Activated naive CD4-positive, alpha-beta T cell treated with anti-CD3 and anti-CD28 coated beads for 36 hours (primary cell): ENCODE data around the gene MAML2. TPM values are rescaled to one million over a fixed set of nuclear protein-coding genes. Genes with fewer than 3 reads are reported as not detected.
A peak's percentile ranks its signal among the peaks of the same experiment; 100 is the strongest.

ENCODE experiments used
- CTCF ChIA-PET: fragments of 350-600 bp; sonication (Branson Sonifier 250); formaldehyde crosslinking; loops from one replicate; lab custom pipeline; 2021; ENCODE audit warnings: antibody characterized with exemption; lab: Charles Lee
- DNase-seq: peaks from one replicate; pipeline ENCODE4 v3.0.0-alpha.2; 2020
- H3K27ac Mint-ChIP-seq: one replicate; pipeline ENCODE4 v1.8.0; 2021; ENCODE audit warnings: mild to moderate bottlenecking, mixed read lengths
- H3K27me3 Mint-ChIP-seq: one replicate; pipeline ENCODE4 v1.8.0; 2021; ENCODE audit warnings: low read depth, mixed read lengths
- H3K36me3 Mint-ChIP-seq: one replicate; pipeline ENCODE4 v1.8.0; 2021; ENCODE audit warnings: low read depth, mixed read lengths
- H3K4me1 Mint-ChIP-seq: one replicate; pipeline ENCODE4 v1.8.0; 2021; ENCODE audit warnings: low read depth, mixed read lengths
- H3K4me3 Mint-ChIP-seq: one replicate; pipeline ENCODE4 v1.8.0; 2021; ENCODE audit warnings: mild to moderate bottlenecking, moderate library complexity, mixed read lengths
- H3K9me3 Mint-ChIP-seq: one replicate; pipeline ENCODE4 v1.8.0; 2021; ENCODE audit warnings: mixed read lengths
- intact Hi-C: fragments of 100-400 bp; cut with micrococcal nuclease; formaldehyde crosslinking; loops from one replicate; pipeline ENCODE4 v1.15.1; 2023
- total RNA-seq, 2 experiments: library from RNA; stranded (reverse); gene quantifications; one replicate each; pipeline ENCODE4 v1.2.3, GENCODE V29; 2021

MAML2 gene
- total RNA-seq, 2 experiments from 2014 or later, result 26.6 to 28.1 TPM

GRCh38 chr11:96045622-96046456 lies 297.2 kb downstream of the MAML2 start:
- H3K9me3 Mint-ChIP-seq, result no peaks in the 10 kb centered on the region
- H3K36me3 Mint-ChIP-seq, result peaks cover 21% of the 10 kb centered on the region
- H3K4me3 Mint-ChIP-seq, result no peak overlapping the region
- CTCF ChIA-PET, result interaction anchor here (0.8 to 1.8 kb wide), 5 partner anchors 9 to 347 kb away, joined by 3 to 6 read pairs (median 4); no protein-coding TSS in a partner anchor
- intact Hi-C loops, result no loop called here
- no peaks in the 10 kb centered on the region for H3K27me3 Mint-ChIP-seq
- H3K27ac Mint-ChIP-seq, result peak overlapping the region; percentile 12
- no peak for DNase-seq
- peaks cover 51% of the 10 kb centered on the region for H3K4me1 Mint-ChIP-seq

GRCh38 chr11:96044747-96045146 lies 298.2 kb downstream of the MAML2 start:
- Mint-ChIP-seq H3K9me3 (no peaks in the 10 kb centered on the region), H3K27ac (no peak overlapping the region), H3K27me3 (no peaks in the 10 kb centered on the region), H3K4me3 (no peak overlapping the region), H3K4me1 (peaks cover 43% of the 10 kb centered on the region), H3K36me3 (peaks cover 18% of the 10 kb centered on the region)
- no peak for DNase-seq
- intact Hi-C loops, result no loop called here
- CTCF ChIA-PET, result interaction anchor here (3.6 kb wide), 1 partner anchor 11 kb away, joined by 14 read pairs; no protein-coding TSS in a partner anchor

GRCh38 chr11:96044311-96044710 lies 298.7 kb downstream of the MAML2 start:
- Mint-ChIP-seq H3K9me3 (no peaks in the 10 kb centered on the region), H3K27ac (no peak overlapping the region), H3K27me3 (no peaks in the 10 kb centered on the region), H3K4me3 (no peak overlapping the region), H3K36me3 (peaks cover 18% of the 10 kb centered on the region), H3K4me1 (peaks cover 42% of the 10 kb centered on the region)
- DNase-seq, result no peak
- CTCF ChIA-PET, result interaction anchor here (3.6 kb wide), 1 partner anchor 11 kb away, joined by 14 read pairs; no protein-coding TSS in a partner anchor
- intact Hi-C loops, result no loop called here

GRCh38 chr11:96043291-96043690 lies 299.7 kb downstream of the MAML2 start:
- CTCF ChIA-PET, result interaction anchor here (1.5 to 3.6 kb wide), 2 partner anchors 12 to 207 kb away, joined by 3 to 14 read pairs; no protein-coding TSS in a partner anchor
- Mint-ChIP-seq H3K4me3 (no peak overlapping the region), H3K4me1 (peaks cover 46% of the 10 kb centered on the region), H3K36me3 (peaks cover 22% of the 10 kb centered on the region), H3K27me3 (no peaks in the 10 kb centered on the region), H3K9me3 (no peaks in the 10 kb centered on the region), H3K27ac (no peak overlapping the region)
- no peak for DNase-seq
- intact Hi-C loops, result no loop called here

GRCh38 chr11:96038046-96038445 lies 304.9 kb downstream of the MAML2 start:
- H3K36me3 Mint-ChIP-seq, result peaks cover 20% of the 10 kb centered on the region
- intact Hi-C loops, result no loop called here
- peaks cover 49% of the 10 kb centered on the region for H3K4me1 Mint-ChIP-seq
- CTCF ChIA-PET, result interaction anchor here (1.7 kb wide), 1 partner anchor 17 kb away, joined by 5 read pairs; no protein-coding TSS in a partner anchor
- no peaks in the 10 kb centered on the region for H3K27me3 Mint-ChIP-seq
- DNase-seq, result no peak
- no peaks in the 10 kb centered on the region for H3K9me3 Mint-ChIP-seq
- H3K27ac Mint-ChIP-seq, result no peak overlapping the region
- no peak overlapping the region for H3K4me3 Mint-ChIP-seq

GRCh38 chr11:96037405-96037949 lies 305.5 kb downstream of the MAML2 start:
- intact Hi-C loops, result no loop called here
- no peaks in the 10 kb centered on the region for H3K9me3 Mint-ChIP-seq
- H3K4me3 Mint-ChIP-seq, result no peak overlapping the region
- H3K4me1 Mint-ChIP-seq, result peaks cover 52% of the 10 kb centered on the region
- peaks cover 18% of the 10 kb centered on the region for H3K36me3 Mint-ChIP-seq
- no peak overlapping the region for H3K27ac Mint-ChIP-seq
- no peak for DNase-seq
- H3K27me3 Mint-ChIP-seq, result no peaks in the 10 kb centered on the region
- CTCF ChIA-PET, result interaction anchor here (0.7 to 1.7 kb wide), 2 partner anchors 18 to 1659 kb away, joined by 3 to 5 read pairs; no protein-coding TSS in a partner anchor

- intact Hi-C loops, result no loop called here
- CTCF ChIA-PET, result interaction anchor here (0.7 to 1.7 kb wide), 2 partner anchors 18 to 1660 kb away, joined by 3 to 5 read pairs; no protein-coding TSS in a partner anchor
- H3K4me1 Mint-ChIP-seq, result peaks cover 52% of the 10 kb centered on the region
These were observed 306.1 kb downstream of the MAML2 start for GRCh38 chr11:96036863-96037262.

GRCh38 chr11:96035740-96036078 lies 307.3 kb downstream of the MAML2 start:
- Mint-ChIP-seq H3K27me3 (no peaks in the 10 kb centered on the region), H3K4me1 (peaks cover 56% of the 10 kb centered on the region), H3K9me3 (no peaks in the 10 kb centered on the region), H3K36me3 (peaks cover 12% of the 10 kb centered on the region), H3K4me3 (no peak overlapping the region), H3K27ac (no peak overlapping the region)
- intact Hi-C loops, result no loop called here
- CTCF ChIA-PET, result interaction anchor here (0.5 to 1.8 kb wide), 3 partner anchors 13 to 68 kb away, joined by 3 to 7 read pairs (median 4); no protein-coding TSS in a partner anchor
- DNase-seq, result no peak

More at GRCh38 chr11:96036863-96037262, 306.1 kb downstream of the MAML2 start:
- Mint-ChIP-seq H3K9me3 (no peaks in the 10 kb centered on the region), H3K36me3 (peaks cover 14% of the 10 kb centered on the region), H3K27ac (no peak overlapping the region), H3K27me3 (no peaks in the 10 kb centered on the region), H3K4me3 (no peak overlapping the region)
- DNase-seq, result no peak

- Mint-ChIP-seq H3K27ac (no peak overlapping the region), H3K27me3 (no peaks in the 10 kb centered on the region), H3K9me3 (no peaks in the 10 kb centered on the region), H3K4me1 (peaks cover 60% of the 10 kb centered on the region), H3K4me3 (no peak overlapping the region), H3K36me3 (peaks cover 12% of the 10 kb centered on the region)
- DNase-seq, result no peak
- CTCF ChIA-PET, result interaction anchor here (0.5 to 1.8 kb wide), 6 partner anchors 12 to 300 kb away, joined by 3 to 7 read pairs (median 4); no protein-coding TSS in a partner anchor
- intact Hi-C loops, result no loop called here
These were observed 307.8 kb downstream of the MAML2 start for GRCh38 chr11:96035031-96035739.

GRCh38 chr11:96033599-96033998 lies 309.4 kb downstream of the MAML2 start:
- H3K4me3 Mint-ChIP-seq, result no peak overlapping the region
- DNase-seq, result no peak
- CTCF ChIA-PET, result interaction anchor here (1.0 to 1.6 kb wide), 2 partner anchors 18 to 63 kb away, joined by 3 to 5 read pairs; no protein-coding TSS in a partner anchor
- intact Hi-C loops, result no loop called here
- H3K4me1 Mint-ChIP-seq, result peaks cover 70% of the 10 kb centered on the region
- H3K27ac Mint-ChIP-seq, result no peak overlapping the region
- H3K9me3 Mint-ChIP-seq, result no peaks in the 10 kb centered on the region
- H3K27me3 Mint-ChIP-seq, result no peaks in the 10 kb centered on the region
- peaks cover 13% of the 10 kb centered on the region for H3K36me3 Mint-ChIP-seq

- CTCF ChIA-PET, result interaction anchor here (1.0 to 1.6 kb wide), 2 partner anchors 18 to 63 kb away, joined by 3 to 5 read pairs; no protein-coding TSS in a partner anchor
- H3K27me3 Mint-ChIP-seq, result no peaks in the 10 kb centered on the region
- H3K27ac Mint-ChIP-seq, result no peak overlapping the region
- DNase-seq, result no peak
- H3K9me3 Mint-ChIP-seq, result no peaks in the 10 kb centered on the region
- intact Hi-C loops, result no loop called here
- peaks cover 71% of the 10 kb centered on the region for H3K4me1 Mint-ChIP-seq
- peaks cover 11% of the 10 kb centered on the region for H3K36me3 Mint-ChIP-seq
- H3K4me3 Mint-ChIP-seq, result no peak overlapping the region
These were observed 309.9 kb downstream of the MAML2 start for GRCh38 chr11:96033095-96033494.

- no peak for DNase-seq
- peaks cover 11% of the 10 kb centered on the region for H3K36me3 Mint-ChIP-seq
- H3K9me3 Mint-ChIP-seq, result no peaks in the 10 kb centered on the region
- H3K27ac Mint-ChIP-seq, result no peak overlapping the region
- peaks cover 69% of the 10 kb centered on the region for H3K4me1 Mint-ChIP-seq
- CTCF ChIA-PET, result no interaction called here
- H3K27me3 Mint-ChIP-seq, result no peaks in the 10 kb centered on the region
- intact Hi-C loops, result no loop called here
- H3K4me3 Mint-ChIP-seq, result no peak overlapping the region
These were observed 314.2 kb downstream of the MAML2 start for GRCh38 chr11:96028746-96029145.
